Thymus (tissue), 11 donors: ENCODE data around the gene EML1. TPM values are rescaled to one million over a fixed set of nuclear protein-coding genes. Genes with fewer than 3 reads are reported as not detected.

Source experiments
- DNase-seq, 9 donors: peaks; one replicate each; pipeline ENCODE4 v3.0.0-alpha.2; 2013; ENCODE audit warnings: low spot score in 9 of 9, low read depth in 6 of 9, missing footprints in 1 of 9
- H3K27ac ChIP-seq, 2 donors: one replicate each; pipeline ENCODE4 v1.5.1; 2013; ENCODE audit warnings: control low read depth in 1 of 2, low read depth in 1 of 2, low read length in 1 of 2, mild to moderate bottlenecking in 1 of 2, moderate library complexity in 1 of 2
- H3K27me3 ChIP-seq, 2 donors: one replicate each; pipeline ENCODE4 v1.5.1; 2013; ENCODE audit warnings: low read length in 1 of 2; ENCODE audit not compliant: control insufficient read depth in 2 of 2, insufficient read depth in 1 of 2
- H3K36me3 ChIP-seq, 2 donors: one replicate each; pipeline ENCODE4 v1.5.1; 2013; ENCODE audit warnings: low read length in 1 of 2, mild to moderate bottlenecking in 1 of 2, moderate library complexity in 1 of 2; ENCODE audit not compliant: control insufficient read depth in 2 of 2, insufficient read depth in 2 of 2
- H3K4me1 ChIP-seq, 2 donors: one replicate each; pipeline ENCODE4 v1.5.1; 2013; ENCODE audit warnings: low read length in 2 of 2; ENCODE audit not compliant: control insufficient read depth in 2 of 2, insufficient read depth in 2 of 2
- H3K4me3 ChIP-seq, 2 donors: one replicate each; pipeline ENCODE4 v1.5.1; 2013; ENCODE audit warnings: low read length in 2 of 2, control low read depth in 1 of 2, mild to moderate bottlenecking in 1 of 2
- H3K9me3 ChIP-seq, 2 donors: one replicate each; pipeline ENCODE4 v1.5.1; 2013; ENCODE audit warnings: low read length in 1 of 2, mild to moderate bottlenecking in 1 of 2; ENCODE audit not compliant: control insufficient read depth in 2 of 2, insufficient read depth in 1 of 2
- WGBS: extraction: QIAGEN DNeasy Blood & Tissue Kit; methylation state at CpG from one replicate; pipeline ENCODE4 v1.1.7; 2013; 5-methylcytosine and 5-hydroxymethylcytosine counted together
- polyA plus RNA-seq: library from polyadenylated mRNA; stranded (reverse); fragments of 200-250 nt; gene quantifications from one replicate; pipeline ENCODE4 v1.2.3, GENCODE V29; 2013
- total RNA-seq: library from RNA; stranded (reverse); fragments of 120-200 nt; gene quantifications from one replicate; pipeline ENCODE4 v1.2.4, GENCODE V29; 2013
- donor health status: healthy.

Gene EML1
- total and polyA plus RNA-seq, 2 donors = 1.7 to 2.7 TPM

GRCh38 chr14:99816217-99816616 lies 23.0 kb downstream of the EML1 start:
- DNase-seq = no peak
- Histone ChIP-seq H3K9me3 (no peaks in the 10 kb centered on the region), H3K4me3 (no peak overlapping the region), H3K4me1 (no peaks in the 10 kb centered on the region), H3K27ac (no peak overlapping the region), H3K36me3 (no peaks in the 10 kb centered on the region), H3K27me3 (peaks cover 0 to 28% of the 10 kb centered on the region in 2 donors)
- WGBS = 96% methylated on average over 7 of the region's 7 CpGs

GRCh38 chr14:99816642-99817041 lies 23.4 kb downstream of the EML1 start:
- no peak overlapping the region for H3K27ac ChIP-seq

GRCh38 chr14:99817331-99817730 lies 24.1 kb downstream of the EML1 start:
- DNase-seq = no peak
- no peaks in the 10 kb centered on the region for H3K9me3 ChIP-seq
- no peaks in the 10 kb centered on the region for H3K4me1 ChIP-seq
- 82% methylated on average over 10 of the region's 10 CpGs for WGBS
- no peak overlapping the region for H3K4me3 ChIP-seq
- no peak overlapping the region for H3K27ac ChIP-seq
- no peaks in the 10 kb centered on the region for H3K36me3 ChIP-seq
- peaks cover 0 to 31% of the 10 kb centered on the region in 2 donors for H3K27me3 ChIP-seq

More at GRCh38 chr14:99816642-99817041, 23.4 kb downstream of the EML1 start:
- DNase-seq = no peak
- no peaks in the 10 kb centered on the region for H3K36me3 ChIP-seq
- WGBS = 95% methylated on average over 3 of the region's 3 CpGs
- H3K27me3 ChIP-seq = peaks cover 0 to 32% of the 10 kb centered on the region in 2 donors
- no peaks in the 10 kb centered on the region for H3K4me1 ChIP-seq
- H3K4me3 ChIP-seq = no peak overlapping the region
- no peaks in the 10 kb centered on the region for H3K9me3 ChIP-seq

GRCh38 chr14:99818503-99819036 lies 25.4 kb downstream of the EML1 start:
- Histone ChIP-seq H3K4me3 (no peak overlapping the region), H3K27ac (no peak overlapping the region), H3K36me3 (no peaks in the 10 kb centered on the region), H3K9me3 (no peaks in the 10 kb centered on the region), H3K27me3 (peaks cover 0 to 33% of the 10 kb centered on the region in 2 donors), H3K4me1 (no peaks in the 10 kb centered on the region)
- DNase-seq = no peak
- 92% methylated on average over 11 of the region's 11 CpGs for WGBS

- no peak overlapping the region for H3K4me3 ChIP-seq
- H3K27me3 ChIP-seq = peaks cover 0 to 30% of the 10 kb centered on the region in 2 donors
- H3K27ac ChIP-seq = no peak overlapping the region
- H3K9me3 ChIP-seq = no peaks in the 10 kb centered on the region
- no peaks in the 10 kb centered on the region for H3K4me1 ChIP-seq
- WGBS = 39% methylated on average over 15 of the region's 15 CpGs
- no peaks in the 10 kb centered on the region for H3K36me3 ChIP-seq
- DNase-seq = no peak
Measured at GRCh38 chr14:99819514-99819913, 26.3 kb downstream of the EML1 start.

- Histone ChIP-seq H3K27me3 (peaks cover 0 to 30% of the 10 kb centered on the region in 2 donors), H3K9me3 (no peaks in the 10 kb centered on the region), H3K27ac (no peak overlapping the region), H3K36me3 (no peaks in the 10 kb centered on the region), H3K4me1 (no peaks in the 10 kb centered on the region), H3K4me3 (no peak overlapping the region)
- WGBS = 91% methylated on average over 10 of the region's 10 CpGs
- DNase-seq = no peak
Measured at GRCh38 chr14:99820702-99821331, 27.6 kb downstream of the EML1 start.

- Histone ChIP-seq H3K4me3 (no peak overlapping the region), H3K4me1 (no peaks in the 10 kb centered on the region), H3K27ac (no peak overlapping the region), H3K27me3 (peaks cover 0 to 30% of the 10 kb centered on the region in 2 donors), H3K9me3 (no peaks in the 10 kb centered on the region), H3K36me3 (no peaks in the 10 kb centered on the region)
- DNase-seq = no peak
- 13% methylated on average over 8 of the region's 8 CpGs for WGBS
Measured at GRCh38 chr14:99821519-99822508, 28.6 kb downstream of the EML1 start.

GRCh38 chr14:99822800-99823455 lies 29.7 kb downstream of the EML1 start:
- Histone ChIP-seq H3K27me3 (peaks cover 0 to 25% of the 10 kb centered on the region in 2 donors), H3K4me1 (no peaks in the 10 kb centered on the region), H3K27ac (no peak overlapping the region), H3K4me3 (no peak overlapping the region), H3K36me3 (no peaks in the 10 kb centered on the region), H3K9me3 (no peaks in the 10 kb centered on the region)
- WGBS = 90% methylated on average over 18 of the region's 18 CpGs
- no peak for DNase-seq
